Measurements from ENCODE around the gene TRAF2.

DNA sequence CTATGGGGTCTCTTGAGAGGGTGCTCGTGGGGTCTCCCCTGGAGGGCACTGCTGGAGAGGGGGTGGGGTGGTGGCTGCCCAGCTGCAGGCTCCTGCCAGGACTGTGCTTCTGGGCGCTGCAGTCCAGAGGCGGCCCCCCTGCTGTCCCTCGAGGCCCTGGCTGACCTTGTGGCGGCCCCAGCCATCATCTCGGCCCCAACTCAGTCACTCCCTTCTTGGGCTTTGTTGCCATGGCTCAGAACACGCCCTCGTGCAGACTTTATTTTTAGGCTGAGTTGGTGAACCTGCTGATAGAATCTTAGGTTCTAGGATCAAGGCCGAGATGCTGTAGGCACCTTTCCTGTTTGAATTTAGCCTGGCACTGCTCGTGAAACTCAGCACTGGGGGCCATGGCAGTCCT is 35.4 kb downstream of the TRAF2 start:
- TF ChIP-seq GATA2 (IDR thresholded peaks at IDR 0.05; ENCODE audit: low read depth, low read length) (no peak), GATA3 (IDR thresholded peaks at IDR 0.05; ENCODE audit: low read depth, low read length) (no peak)

All from SH-SY5Y (cell line).